GM12878 (cell line): Measurements from ENCODE around the gene FGF1. TPM values are rescaled to one million over a fixed set of nuclear protein-coding genes. Genes with fewer than 3 reads are reported as not detected.

Experiments used
- ATAC-seq: fragments of 200-7000 bp; cut with Tn5 transposase; 3 replicates; pipeline ENCODE4 v1.9.1; 2020; ENCODE audit warnings: mild to moderate bottlenecking, moderate library complexity
- BruUV-seq: library from RNA; stranded (reverse); fragments of 400-500 nt; replicated peaks from 2 replicates; lab custom pipeline; 2021; lab: Mats Ljungman, UMichigan
- CTCF ChIA-PET: fragments of 300-600 bp; sonication (Branson Sonifier 250); formaldehyde crosslinking; extraction: SDS; loops from one replicate; lab custom pipeline; 2021; ENCODE audit warnings: inconsistent platforms; lab: Yijun Ruan, JAX
- POLR2A ChIA-PET: fragments of 350-600 bp; formaldehyde crosslinking; extraction: SDS; loops from one replicate; lab custom pipeline; 2021; ENCODE audit warnings: inconsistent platforms; lab: Charles Lee
- RAD21 ChIA-PET: fragments of 300-600 bp; sonication (Branson Sonifier 250); formaldehyde crosslinking; loops from one replicate; lab custom pipeline; 2023; ENCODE audit warnings: antibody characterized with exemption; ENCODE audit not compliant: unreplicated experiment; lab: Charles Lee
- SMC1A ChIA-PET: fragments of 300-600 bp; sonication (Branson Sonifier 250); formaldehyde crosslinking; loops from one replicate; lab custom pipeline; 2023; ENCODE audit not compliant: unreplicated experiment, uncharacterized antibody; lab: Charles Lee
- DNase-seq: peaks from one replicate; pipeline ENCODE4 v3.0.0-alpha.2; 2011; ENCODE audit warnings: low read depth, low spot score
- FAIRE-seq: peaks from 3 replicates; lab custom pipeline; 2011; peaks lifted over from hg19 to GRCh38; lab: Jason Lieb, UNC
- H2AFZ ChIP-seq: 2 replicates; pipeline ENCODE4 v1.6.0; 2011; ENCODE audit warnings: low read depth, low read length, control low read depth; ENCODE audit not compliant: control insufficient read depth
- H3K27ac ChIP-seq: 2 replicates; pipeline ENCODE4 v1.5.1; 2011; ENCODE audit warnings: control low read depth; ENCODE audit not compliant: control insufficient read depth, insufficient read depth
- H3K27me3 ChIP-seq, 2 experiments: replicated peaks in 1 of 2; 2 replicates each; pipeline versions ENCODE4 v1.6.0 to v1.6.1; 2011; ENCODE audit warnings: low read length in 1 of 2; ENCODE audit not compliant: control insufficient read depth in 2 of 2, insufficient read depth in 2 of 2
- H3K36me3 ChIP-seq, 2 experiments: 2 replicates each; pipeline ENCODE4 v1.5.1; 2011; ENCODE audit warnings: low read length in 1 of 2; ENCODE audit not compliant: control insufficient read depth in 2 of 2, insufficient read depth in 2 of 2
- H3K4me1 ChIP-seq: 2 replicates; pipeline ENCODE4 v1.6.1; 2011; ENCODE audit warnings: mild to moderate bottlenecking, low read length, moderate library complexity, mixed read lengths; ENCODE audit not compliant: control insufficient read depth, insufficient read depth
- H3K4me2 ChIP-seq: 2 replicates; pipeline ENCODE4 v1.6.0; 2011; ENCODE audit warnings: control low read depth; ENCODE audit not compliant: control insufficient read depth, insufficient read depth
- H3K4me3 ChIP-seq: fragments of 200-600 bp; sonication (generic); 2 replicates; pipeline ENCODE4 v1.5.1; 2016
- H3K79me2 ChIP-seq: 2 replicates; pipeline ENCODE4 v1.6.0; 2011; ENCODE audit warnings: low read length; ENCODE audit not compliant: control insufficient read depth, insufficient read depth
- H3K9ac ChIP-seq: 2 replicates; pipeline ENCODE4 v1.8.0; 2011; ENCODE audit warnings: low read length, control low read depth, mixed read lengths; ENCODE audit not compliant: control insufficient read depth, insufficient read depth
- H3K9me3 ChIP-seq: replicated peaks from 3 replicates; pipeline ENCODE4 v1.5.1; 2011; ENCODE audit warnings: mild to moderate bottlenecking, low read length; ENCODE audit not compliant: control insufficient read depth, insufficient read depth
- H4K20me1 ChIP-seq: 2 replicates; pipeline ENCODE4 v1.6.0; 2011; ENCODE audit not compliant: control insufficient read depth, insufficient read depth
- CREM ChIP-seq: IDR thresholded peaks from 2 replicates; pipeline ENCODE4 v1.6.1; 2014; ENCODE audit warnings: antibody characterized with exemption, low read depth
- EP300 ChIP-seq, 2 experiments: fragments of 150-350 bp in 1 of 2; IDR thresholded peaks; 2 replicates each; pipeline ENCODE4 v1.6.1; 2011 to 2012; ENCODE audit warnings: low read depth in 2 of 2, low read length in 2 of 2, borderline replicate concordance in 1 of 2, improper control_type of control experiment in 1 of 2, inconsistent platforms in 1 of 2; ENCODE audit not compliant: control insufficient read depth in 1 of 2
- ETV6 ChIP-seq, 2 experiments: fragments of 450-650 bp in 1 of 2; IDR thresholded peaks in 1 of 2; conservative IDR thresholded peaks in 1 of 2; 2 replicates each; pipeline ENCODE4 v1.6.1; 2014; ENCODE audit warnings: antibody characterized with exemption in 1 of 2, borderline replicate concordance in 1 of 2, low read depth in 1 of 2, mild to moderate bottlenecking in 1 of 2, moderate library complexity in 1 of 2
- FOS ChIP-seq: IDR thresholded peaks from 3 replicates; pipeline ENCODE4 v1.6.1; 2011; ENCODE audit warnings: borderline replicate concordance; ENCODE audit not compliant: insufficient read length; ENCODE audit errors: extremely low read depth
- LARP7 ChIP-seq: fragments of 450-650 bp; IDR thresholded peaks from 2 replicates; pipeline ENCODE4 v1.6.1; 2017; ENCODE audit warnings: mild to moderate bottlenecking
- MTA2 ChIP-seq: fragments of 450-650 bp; IDR thresholded peaks from 2 replicates; pipeline ENCODE4 v1.6.1; 2016; ENCODE audit warnings: low read depth, mild to moderate bottlenecking, moderate library complexity
- MXI1 ChIP-seq: fragments of 150-350 bp; IDR thresholded peaks from 2 replicates; pipeline ENCODE4 v1.6.1; 2011; ENCODE audit warnings: low read depth, mild to moderate bottlenecking, inconsistent platforms, low read length, improper control_type of control experiment
- NRF1 ChIP-seq: conservative IDR thresholded peaks from 2 replicates; pipeline ENCODE4 v1.6.1; 2011; ENCODE audit warnings: mild to moderate bottlenecking, low read depth, low read length, improper control_type of control experiment
- RELA ChIP-seq: fragments of 450-650 bp; IDR thresholded peaks from 2 replicates; pipeline ENCODE4 v1.8.0; 2014; ENCODE audit warnings: borderline replicate concordance; ENCODE audit not compliant: partially characterized antibody
- SREBF1 ChIP-seq: IDR thresholded peaks from 2 replicates; pipeline ENCODE4 v1.6.1; 2012; ENCODE audit warnings: mild to moderate bottlenecking, low read length
- TAF1 ChIP-seq: IDR thresholded peaks from 2 replicates; pipeline ENCODE4 v1.6.1; 2011; ENCODE audit warnings: mild to moderate bottlenecking, low read depth, low read length, borderline replicate concordance
- ZNF217 ChIP-seq: fragments of 450-650 bp; IDR thresholded peaks from 2 replicates; pipeline ENCODE4 v1.6.1; 2017; ENCODE audit warnings: antibody characterized with exemption, mild to moderate bottlenecking
- WGBS: methylation state at CpG from one replicate; pipeline ENCODE4 v1.1.6; 2016; ENCODE audit warnings: low lambda C conversion rate; ENCODE audit not compliant: insufficient replicate concordance, insufficient coverage; ENCODE audit errors: missing lambda C conversion rate; 5-methylcytosine and 5-hydroxymethylcytosine counted together
- in situ Hi-C: fragments of 300-500 bp; cut with MboI; formaldehyde crosslinking; loops from 9 replicates; pipeline ENCODE4 v1.14.3; 2018; ENCODE audit warnings: mixed read lengths
- intact Hi-C: fragments of 100-400 bp; cut with micrococcal nuclease; formaldehyde crosslinking; loops from one replicate; pipeline ENCODE4 v1.14.2; 2022; ENCODE audit not compliant: unreplicated experiment
- polyA plus RNA-seq, 11 experiments: library from polyadenylated mRNA; depleted of rRNA in 4 of 11; unstranded in 6 of 11; stranded (reverse) in 5 of 11; fragments of >200 nt; fragmentation: Nextera tagmentation in 4 of 11; fragmentation: Illumina TruSeq in 1 of 11; extraction: Ambion mirVana in 4 of 11; extraction: Trizol in 1 of 11; gene quantifications; 1 replicate in 1 of 11; 2 replicates in 10 of 11; pipeline versions ENCODE4 v1.2.1 to v1.2.3, GENCODE V29; 2011 to 2016; ENCODE audit warnings: inconsistent platforms in 2 of 11, missing spikeins in 2 of 11, low read depth in 1 of 11
- total RNA-seq, 4 experiments: library from RNA; depleted of rRNA in 3 of 4; stranded (reverse); fragments of >200 nt in 3 of 4; fragmentation: Illumina TruSeq in 1 of 4; extraction: Trizol in 1 of 4; gene quantifications; 2 replicates each; pipeline versions ENCODE4 v1.2.1 to v1.2.3, GENCODE V29; 2013 to 2021

Gene FGF1
- total and polyA plus RNA-seq, 10 of the 15 experiments (the other 5 are each of a cell fraction or from before 2014, with no cell fraction given), result not detected

DNA sequence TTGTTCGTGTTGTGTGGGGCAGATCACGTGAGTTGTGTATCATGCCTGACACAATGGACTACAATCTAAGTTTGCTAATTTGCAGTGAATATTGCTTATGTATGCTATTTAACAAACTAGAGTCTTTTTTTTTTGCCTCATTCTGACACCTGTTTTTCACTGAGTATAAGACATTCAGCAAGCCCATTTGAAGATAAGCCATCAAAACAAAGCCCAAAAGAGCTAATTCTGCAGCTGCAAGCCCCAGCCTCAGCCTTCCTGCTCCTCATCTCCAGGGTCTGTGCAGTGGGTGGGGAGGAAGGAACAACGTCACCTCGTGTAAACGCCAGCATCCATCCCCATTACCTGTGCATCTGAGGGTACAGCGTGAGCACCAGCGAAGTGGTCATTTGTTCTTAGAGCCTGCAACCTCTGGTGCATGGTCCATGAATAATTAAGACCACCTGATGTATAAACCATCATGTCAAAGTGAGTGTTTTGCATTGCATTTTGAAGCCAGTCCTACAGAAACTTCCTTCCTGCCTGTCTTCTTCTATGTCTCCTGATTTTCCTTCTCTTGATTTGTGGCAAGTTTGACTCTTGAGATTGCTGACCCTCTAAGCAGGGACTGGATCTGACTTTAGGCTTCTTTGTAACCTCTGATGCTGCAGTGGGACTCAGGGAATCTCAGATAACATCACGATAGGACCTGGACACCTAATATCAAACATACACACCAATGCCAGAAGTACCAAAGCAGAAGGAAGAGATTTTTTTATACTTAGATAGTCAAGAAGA, 73.2 kb downstream of the FGF1 start:
- no TSS peak for BruUV-seq
- Histone ChIP-seq H4K20me1 (peaks cover 3% of the 10 kb centered on the region; the same call in 1 of the 2 replicates), H2AFZ (no peak overlapping the region), H3K79me2 (no peaks in the 10 kb centered on the region), H3K27ac (no peak overlapping the region), H3K36me3 (no peaks in the 10 kb centered on the region), H3K4me2 (no peak overlapping the region), H3K9ac (no peak overlapping the region), H3K9me3 (no peaks in the 10 kb centered on the region), H3K4me1 (peaks cover 3% of the 10 kb centered on the region; the same call in 1 of the 2 replicates), H3K27me3 (no peaks in the 10 kb centered on the region; a peak in 4 of 4 replicates), H3K4me3 (no peak overlapping the region)
- DNase-seq (no peak), ATAC-seq (no peak), FAIRE-seq (no peak)
- ChIA-PET SMC1A (no interaction called here), POLR2A (no interaction called here), RAD21 (no interaction called here), CTCF (interaction anchor here (0.7 to 1.2 kb wide), 3 partner anchors 10 to 90 kb away, joined by 3 to 4 read pairs (median 3); no protein-coding TSS in a partner anchor)
- intact Hi-C loops (loop anchor here (5.0 kb wide), 3 partner anchors 45 to 275 kb away; no protein-coding TSS in a partner anchor), in situ Hi-C loops (no loop called here)
- no peak for TF ChIP-seq CREM
- no peak for TF ChIP-seq MTA2
- no peak for TF ChIP-seq EP300 (IDR thresholded peaks at IDR 0.05; ENCODE audit: borderline replicate concordance in 1 of 2, control insufficient read depth in 1 of 2, low read depth in 2 of 2, low read length in 2 of 2)
- TF ChIP-seq SREBF1, result no peak
- TF ChIP-seq FOS, result no peak
- TF ChIP-seq ZNF217, result no peak
- no peak for TF ChIP-seq RELA
- no peak for TF ChIP-seq MXI1
- TF ChIP-seq ETV6 (conservative IDR thresholded peaks at IDR 0.05 in 1 of 2, IDR thresholded peaks at IDR 0.05 in 1 of 2; ENCODE audit: borderline replicate concordance in 1 of 2, low read depth in 1 of 2), result no peak
- no peak for TF ChIP-seq TAF1
- no peak for TF ChIP-seq NRF1
- TF ChIP-seq LARP7, result no peak
- 9% methylated on average over 8 of the region's 8 CpGs for WGBS
